Skeletal muscle tissue (tissue), 4 donors: Measurements from ENCODE around the gene MBD3L3. TPM values are rescaled to one million over a fixed set of nuclear protein-coding genes. Genes with fewer than 3 reads are reported as not detected.
A peak's percentile ranks its signal among the peaks of the same experiment; 100 is the strongest.

ENCODE experiments used
- H3K27ac ChIP-seq: one replicate; pipeline ENCODE4 v1.7.0; 2013; ENCODE audit warnings: mild to moderate bottlenecking, low read depth, low read length, inconsistent platforms
- H3K27me3 ChIP-seq, 3 donors: one replicate each; pipeline ENCODE4 v1.7.0; 2013; ENCODE audit warnings: low read length in 3 of 3; ENCODE audit not compliant: control insufficient read depth in 3 of 3, insufficient read depth in 3 of 3
- H3K36me3 ChIP-seq, 3 donors: one replicate each; pipeline ENCODE4 v1.7.0; 2013; ENCODE audit warnings: low read length in 3 of 3; ENCODE audit not compliant: control insufficient read depth in 3 of 3, insufficient read depth in 3 of 3
- H3K4me1 ChIP-seq, 3 donors: one replicate each; pipeline ENCODE4 v1.7.0; 2013; ENCODE audit warnings: low read length in 3 of 3, mild to moderate bottlenecking in 3 of 3; ENCODE audit not compliant: control insufficient read depth in 3 of 3, insufficient read depth in 3 of 3
- H3K4me3 ChIP-seq, 3 donors: one replicate each; pipeline ENCODE4 v1.7.0; 2013; ENCODE audit warnings: low read length in 3 of 3
- H3K9ac ChIP-seq, 3 donors: one replicate each; pipeline ENCODE4 v1.7.0; 2013; ENCODE audit warnings: low read length in 3 of 3, mild to moderate bottlenecking in 3 of 3, moderate library complexity in 2 of 3, low read depth in 1 of 3
- H3K9me3 ChIP-seq, 3 donors: one replicate each; pipeline ENCODE4 v1.7.0; 2013; ENCODE audit warnings: low read length in 3 of 3; ENCODE audit not compliant: control insufficient read depth in 3 of 3
- total RNA-seq: library from RNA; depleted of rRNA; stranded (reverse); fragments of >200 nt; gene quantifications from one replicate; pipeline ENCODE4 v1.2.3, GENCODE V29; 2014
- donor health status: Osteomylitis.

The MBD3L3 gene
- total RNA-seq, 1 donor from 2014 or later, result not detected

- peaks cover 43 to 66% (median 49%) of the 10 kb centered on the region in 3 donors for H3K9me3 ChIP-seq
- H3K4me1 ChIP-seq, result no peaks in the 10 kb centered on the region
- H3K36me3 ChIP-seq, result peaks cover 68 to 69% (median 68%) of the 10 kb centered on the region in 3 donors
- peak overlapping the region in 1 of 3 donors; percentile 40 for H3K4me3 ChIP-seq
- H3K27ac ChIP-seq, result no peak overlapping the region
- H3K9ac ChIP-seq, result no peak overlapping the region
- no peaks in the 10 kb centered on the region for H3K27me3 ChIP-seq
These were observed 24.8 kb upstream of the MBD3L3 start for GRCh38 chr19:7083076-7083956.

GRCh38 chr19:7078008-7078407 lies 19.5 kb upstream of the MBD3L3 start:
- no peak overlapping the region for H3K27ac ChIP-seq
- H3K27me3 ChIP-seq, result no peaks in the 10 kb centered on the region
- H3K36me3 ChIP-seq, result peaks cover 80 to 94% (median 87%) of the 10 kb centered on the region in 3 donors
- H3K9ac ChIP-seq, result no peak overlapping the region
- no peaks in the 10 kb centered on the region for H3K4me1 ChIP-seq
- H3K9me3 ChIP-seq, result peaks cover 23 to 53% (median 35%) of the 10 kb centered on the region in 3 donors
- H3K4me3 ChIP-seq, result no peak overlapping the region

GRCh38 chr19:7076151-7076550 lies 17.7 kb upstream of the MBD3L3 start:
- Histone ChIP-seq H3K4me3 (no peak overlapping the region), H3K4me1 (no peaks in the 10 kb centered on the region), H3K27me3 (no peaks in the 10 kb centered on the region), H3K9ac (no peak overlapping the region), H3K27ac (no peak overlapping the region), H3K36me3 (peaks cover 74 to 85% (median 79%) of the 10 kb centered on the region in 3 donors), H3K9me3 (peaks cover 11 to 36% (median 22%) of the 10 kb centered on the region in 3 donors)

GRCh38 chr19:7074705-7075282 lies 16.3 kb upstream of the MBD3L3 start:
- peaks cover 4 to 9% (median 7%) of the 10 kb centered on the region in 3 donors for H3K4me1 ChIP-seq
- H3K4me3 ChIP-seq, result no peak overlapping the region
- peaks cover 5 to 24% (median 11%) of the 10 kb centered on the region in 3 donors for H3K9me3 ChIP-seq
- H3K27me3 ChIP-seq, result no peaks in the 10 kb centered on the region
- H3K27ac ChIP-seq, result no peak overlapping the region
- H3K9ac ChIP-seq, result no peak overlapping the region
- peaks cover 63 to 75% (median 71%) of the 10 kb centered on the region in 3 donors for H3K36me3 ChIP-seq

- peaks cover 48 to 54% (median 54%) of the 10 kb centered on the region in 3 donors for H3K36me3 ChIP-seq
- no peaks in the 10 kb centered on the region for H3K27me3 ChIP-seq
These were observed 14.1 kb upstream of the MBD3L3 start for GRCh38 chr19:7072541-7072940.

GRCh38 chr19:7069904-7070226 lies 11.4 kb upstream of the MBD3L3 start:
- Histone ChIP-seq H3K9ac (peak overlapping the region; percentile 87 to 93 (median 87)), H3K4me1 (peaks cover 4 to 14% (median 7%) of the 10 kb centered on the region in 3 donors), H3K4me3 (peak overlapping the region; percentile 95 to 97 (median 96)), H3K27ac (peak overlapping the region; percentile 67), H3K36me3 (peaks cover 21 to 27% (median 27%) of the 10 kb centered on the region in 3 donors), H3K27me3 (no peaks in the 10 kb centered on the region), H3K9me3 (no peaks in the 10 kb centered on the region)

More at GRCh38 chr19:7072541-7072940, 14.1 kb upstream of the MBD3L3 start:
- H3K4me3 ChIP-seq, result no peak overlapping the region
- no peak overlapping the region for H3K9ac ChIP-seq
- H3K9me3 ChIP-seq, result peaks cover 2 to 10% (median 3%) of the 10 kb centered on the region in 3 donors
- H3K27ac ChIP-seq, result no peak overlapping the region
- H3K4me1 ChIP-seq, result peaks cover 4 to 14% (median 7%) of the 10 kb centered on the region in 3 donors

- Histone ChIP-seq H3K9ac (peak within 1 kb of the TSS; percentile 87 to 93 (median 87)), H3K4me3 (peak within 1 kb of the TSS; percentile 95 to 97 (median 96)), H3K27ac (peak within 1 kb of the TSS; percentile 67), H3K9me3 (no peaks in the 10 kb centered on the region), H3K27me3 (no peaks in the 10 kb centered on the region), H3K4me1 (peaks cover 4 to 14% (median 7%) of the 10 kb centered on the region in 3 donors), H3K36me3 (peaks cover 20 to 24% (median 21%) of the 10 kb centered on the region in 3 donors)
These were observed 10.8 kb upstream of the MBD3L3 start, which contains the start of gene ZNF557 for GRCh38 chr19:7069042-7069903. TSS of gene ZNF557 (plus strand) at chr19:7069703. CDS start at chr19:7075075, 5,372 bp downstream.

- H3K9ac ChIP-seq, result no peak overlapping the region
- H3K27ac ChIP-seq, result no peak overlapping the region
- peak overlapping the region; percentile 58 to 75 (median 60) for H3K4me3 ChIP-seq
- H3K36me3 ChIP-seq, result peaks cover 16 to 21% (median 18%) of the 10 kb centered on the region in 3 donors
- H3K27me3 ChIP-seq, result no peaks in the 10 kb centered on the region
- H3K4me1 ChIP-seq, result peaks cover 4 to 14% (median 7%) of the 10 kb centered on the region in 3 donors
- no peaks in the 10 kb centered on the region for H3K9me3 ChIP-seq
These were observed 10.1 kb upstream of the MBD3L3 start for GRCh38 chr19:7068599-7068998.

- Histone ChIP-seq H3K27me3 (no peaks in the 10 kb centered on the region), H3K4me3 (no peak overlapping the region), H3K36me3 (peaks cover 10 to 13% (median 12%) of the 10 kb centered on the region in 3 donors), H3K9ac (no peak overlapping the region), H3K4me1 (peaks cover 4 to 14% (median 7%) of the 10 kb centered on the region in 3 donors), H3K27ac (no peak overlapping the region), H3K9me3 (no peaks in the 10 kb centered on the region)
These were observed 9.2 kb upstream of the MBD3L3 start for GRCh38 chr19:7067716-7068115.
